AG04450 (cell line): Measurements from ENCODE around the gene CNTNAP2. TPM values are rescaled to one million over a fixed set of nuclear protein-coding genes. Genes with fewer than 3 reads are reported as not detected.

Experiments used
- CTCF ChIA-PET: fragments of 300-600, 350-600 bp; formaldehyde crosslinking; extraction: SDS; loops from one replicate; lab custom pipeline; 2022; ENCODE audit warnings: antibody characterized with exemption, inconsistent platforms; lab: Charles Lee
- POLR2A ChIA-PET: fragments of 350-600 bp; formaldehyde crosslinking; extraction: SDS; loops from one replicate; lab custom pipeline; 2021; ENCODE audit warnings: antibody characterized with exemption, inconsistent platforms; lab: Yijun Ruan, JAX
- DNase-seq: peaks from one replicate; pipeline ENCODE4 v3.0.0-alpha.2; 2011; ENCODE audit warnings: low read depth, low spot score
- H3K27ac ChIP-seq: one replicate; pipeline ENCODE4 v1.5.1; 2012; ENCODE audit warnings: low read depth, low read length, control low read depth
- H3K27me3 ChIP-seq: one replicate; pipeline ENCODE4 v1.6.0; 2012; ENCODE audit warnings: low read length; ENCODE audit not compliant: control insufficient read depth, insufficient read depth
- H3K4me3 ChIP-seq: 2 replicates; pipeline ENCODE4 v1.5.1; 2011; ENCODE audit warnings: mild to moderate bottlenecking, low read depth, low read length, control low read depth
- H3K9me3 ChIP-seq: 2 replicates; pipeline ENCODE4 v1.5.1; 2012; ENCODE audit warnings: low read length; ENCODE audit not compliant: control insufficient read depth, insufficient read depth
- polyA plus RNA-seq: library from polyadenylated mRNA; depleted of rRNA; stranded (reverse); fragments of >200 nt; gene quantifications from 2 replicates; pipeline ENCODE4 v1.2.3, GENCODE V29; 2011
- TF ChIP-seq, protein P1 (sequence below): IDR thresholded peaks from 2 replicates; pipeline ENCODE4 v1.5.1; 2011; ENCODE audit warnings: low read depth, low read length, control low read depth, inconsistent platforms

CNTNAP2 gene
- polyA plus RNA-seq, 1 experiment: not detected

DNA sequence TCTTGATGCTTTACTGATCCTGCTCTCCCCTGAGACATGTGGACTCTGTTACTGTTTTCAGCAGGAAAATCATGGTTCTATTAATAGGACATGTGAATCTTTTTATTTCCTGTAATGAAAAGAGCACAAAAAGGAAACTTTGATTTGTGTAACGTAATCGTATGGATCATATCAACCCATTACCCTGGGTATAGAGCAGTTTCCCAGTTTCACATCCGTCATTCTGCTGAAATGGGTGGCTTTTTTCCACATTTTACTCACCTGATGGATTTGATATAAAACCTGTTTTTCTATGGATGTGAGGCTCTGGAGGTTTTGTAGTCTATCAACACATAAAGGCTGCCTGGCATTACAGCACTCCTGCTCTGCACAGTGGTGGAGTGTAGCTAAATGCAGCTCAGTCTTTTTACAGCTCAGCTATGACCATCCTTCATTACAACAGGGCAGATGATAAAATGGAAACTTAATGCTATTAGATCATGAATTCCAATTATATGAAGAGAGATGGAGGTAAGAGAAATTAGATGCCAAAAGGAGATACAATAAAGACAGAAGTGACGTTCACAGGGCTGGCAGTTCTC lies 1987.6 kb downstream of the CNTNAP2 start:
- TF ChIP-seq, protein P1, sequence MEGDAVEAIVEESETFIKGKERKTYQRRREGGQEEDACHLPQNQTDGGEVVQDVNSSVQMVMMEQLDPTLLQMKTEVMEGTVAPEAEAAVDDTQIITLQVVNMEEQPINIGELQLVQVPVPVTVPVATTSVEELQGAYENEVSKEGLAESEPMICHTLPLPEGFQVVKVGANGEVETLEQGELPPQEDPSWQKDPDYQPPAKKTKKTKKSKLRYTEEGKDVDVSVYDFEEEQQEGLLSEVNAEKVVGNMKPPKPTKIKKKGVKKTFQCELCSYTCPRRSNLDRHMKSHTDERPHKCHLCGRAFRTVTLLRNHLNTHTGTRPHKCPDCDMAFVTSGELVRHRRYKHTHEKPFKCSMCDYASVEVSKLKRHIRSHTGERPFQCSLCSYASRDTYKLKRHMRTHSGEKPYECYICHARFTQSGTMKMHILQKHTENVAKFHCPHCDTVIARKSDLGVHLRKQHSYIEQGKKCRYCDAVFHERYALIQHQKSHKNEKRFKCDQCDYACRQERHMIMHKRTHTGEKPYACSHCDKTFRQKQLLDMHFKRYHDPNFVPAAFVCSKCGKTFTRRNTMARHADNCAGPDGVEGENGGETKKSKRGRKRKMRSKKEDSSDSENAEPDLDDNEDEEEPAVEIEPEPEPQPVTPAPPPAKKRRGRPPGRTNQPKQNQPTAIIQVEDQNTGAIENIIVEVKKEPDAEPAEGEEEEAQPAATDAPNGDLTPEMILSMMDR: no peak
- Histone ChIP-seq H3K27ac (no peak overlapping the region), H3K4me3 (no peak overlapping the region), H3K27me3 (no peaks in the 10 kb centered on the region), H3K9me3 (peaks cover 17% of the 10 kb centered on the region)
- DNase-seq: no peak
- POLR2A ChIA-PET: no interaction called here
- CTCF ChIA-PET: no interaction called here

DNA sequence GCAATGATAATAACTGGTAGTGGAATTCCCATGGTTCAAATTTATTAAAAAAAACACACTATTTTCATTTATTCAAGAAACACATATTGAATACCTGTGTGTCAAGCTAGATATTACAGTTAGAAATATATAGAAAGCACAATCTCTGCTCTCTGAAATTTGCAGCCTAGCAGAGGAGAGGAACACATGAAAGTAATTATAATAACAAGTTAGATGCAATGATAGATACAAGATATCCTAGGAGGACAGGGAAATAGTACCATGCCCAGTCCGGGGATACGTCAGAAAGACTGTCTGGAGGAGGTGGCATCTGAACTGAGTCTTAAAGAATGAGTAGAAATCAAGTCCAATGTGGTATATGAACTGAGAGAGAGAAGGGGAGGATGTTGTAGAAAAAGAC lies 1988.3 kb downstream of the CNTNAP2 start:
- H3K27ac ChIP-seq: no peak overlapping the region
- ChIA-PET POLR2A (no interaction called here), CTCF (no interaction called here)
- no peak for DNase-seq
- H3K9me3 ChIP-seq: peaks cover 12% of the 10 kb centered on the region
- H3K4me3 ChIP-seq: no peak overlapping the region
- H3K27me3 ChIP-seq: no peaks in the 10 kb centered on the region
- TF ChIP-seq, protein P1: no peak

DNA sequence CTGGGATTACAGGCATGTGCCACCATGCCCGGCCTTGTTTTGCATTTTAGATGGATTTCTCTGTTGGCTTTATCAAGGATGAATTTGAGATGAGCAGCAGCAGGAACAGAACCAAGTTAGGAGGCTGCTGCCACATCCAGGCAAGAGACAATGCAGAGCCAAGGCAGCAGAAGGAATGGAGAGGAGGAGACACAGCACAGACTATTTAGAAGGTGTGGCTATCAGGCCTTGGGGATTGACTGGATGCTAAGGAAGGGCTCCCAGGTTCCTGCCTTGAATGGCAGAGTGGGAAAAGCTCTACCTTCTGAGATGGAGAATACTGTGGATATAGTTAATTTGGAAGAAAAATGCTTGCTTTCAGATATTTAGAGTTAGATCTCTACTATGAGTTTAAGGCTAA lies 1989.3 kb downstream of the CNTNAP2 start:
- CTCF ChIA-PET: no interaction called here
- H3K27ac ChIP-seq: no peak overlapping the region
- TF ChIP-seq, protein P1: no peak
- DNase-seq: no peak
- H3K9me3 ChIP-seq: peaks cover 19% of the 10 kb centered on the region
- H3K4me3 ChIP-seq: no peak overlapping the region
- no peaks in the 10 kb centered on the region for H3K27me3 ChIP-seq
- POLR2A ChIA-PET: no interaction called here

DNA sequence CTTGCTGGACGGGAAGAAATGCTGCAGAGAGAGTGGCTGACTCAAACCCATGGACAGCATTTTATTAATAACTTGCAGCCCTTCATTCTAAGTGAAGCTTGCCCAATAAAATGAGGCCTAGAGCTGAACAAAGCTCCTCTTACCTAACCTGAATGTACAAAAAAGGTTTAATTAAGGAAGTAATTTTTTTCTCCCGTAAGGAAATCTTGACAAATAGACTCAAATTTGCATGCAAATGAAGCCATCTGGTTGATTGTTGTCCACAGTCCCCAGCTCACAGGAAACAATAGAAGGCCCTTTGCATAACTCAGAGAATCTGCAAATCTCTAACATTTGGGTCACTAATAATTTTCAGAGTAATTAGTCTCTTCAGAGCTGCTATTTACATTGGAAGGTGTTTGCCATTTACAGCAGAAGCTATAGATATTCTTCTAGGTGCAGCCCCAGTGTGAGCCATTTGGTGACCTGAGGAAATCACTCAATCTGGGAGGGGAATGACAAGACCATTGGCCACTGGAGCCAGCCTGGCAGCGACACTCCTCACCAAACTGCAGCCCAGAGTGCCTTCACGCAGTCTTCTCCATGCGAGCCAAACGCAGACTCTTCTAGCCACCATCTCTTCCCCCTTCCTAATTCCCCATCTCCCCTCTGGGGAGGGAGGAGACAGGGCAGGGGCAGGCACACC lies 1991.0 kb downstream of the CNTNAP2 start:
- peaks cover 23% of the 10 kb centered on the region for H3K9me3 ChIP-seq
- TF ChIP-seq, protein P1: no peak
- POLR2A ChIA-PET: no interaction called here
- DNase-seq: no peak
- no peak overlapping the region for H3K4me3 ChIP-seq
- no peak overlapping the region for H3K27ac ChIP-seq
- CTCF ChIA-PET: no interaction called here
- H3K27me3 ChIP-seq: no peaks in the 10 kb centered on the region

DNA sequence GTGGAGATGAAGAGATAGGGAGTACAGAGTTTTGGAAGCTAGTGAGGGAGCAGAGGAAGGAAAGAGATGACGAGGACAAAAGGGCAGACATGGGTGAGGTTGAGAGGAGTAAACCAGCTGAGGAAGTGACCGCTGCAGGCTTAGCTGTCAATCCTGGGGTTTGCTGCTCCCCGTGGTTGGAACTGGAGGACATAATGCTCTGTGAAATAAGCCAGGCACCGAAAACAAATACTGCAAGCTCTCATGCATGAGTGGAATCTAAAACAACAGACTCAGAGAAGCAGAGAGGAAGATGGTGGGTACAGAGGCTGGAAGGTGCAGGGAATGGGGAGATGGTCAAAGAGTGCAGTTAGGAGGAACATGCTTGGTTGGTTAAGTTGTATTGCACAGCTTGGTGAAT lies 1991.8 kb downstream of the CNTNAP2 start:
- TF ChIP-seq, protein P1: no peak
- ChIA-PET POLR2A (no interaction called here), CTCF (no interaction called here)
- no peaks in the 10 kb centered on the region for H3K27me3 ChIP-seq
- no peak overlapping the region for H3K4me3 ChIP-seq
- no peak overlapping the region for H3K27ac ChIP-seq
- DNase-seq: no peak
- H3K9me3 ChIP-seq: peaks cover 28% of the 10 kb centered on the region
